ENCODE results near the gene IFT88. TPM values are rescaled to one million over a fixed set of nuclear protein-coding genes. Genes with fewer than 3 reads are reported as not detected.

The IFT88 gene
- total and polyA plus RNA-seq, 9 of the 15 experiments (the other 6 are each of a cell fraction or from before 2014, with no cell fraction given) = 8.3 to 13.5 (median 10.0) TPM

- no peak for TF ChIP-seq REST (IDR thresholded peaks at IDR 0.05; ENCODE audit: borderline replicate concordance)
- no peak for TF ChIP-seq REST (CRISPR knock-in tag; IDR thresholded peaks at IDR 0.05; ENCODE audit: low read depth)
- TF ChIP-seq MCM3 (IDR thresholded peaks at IDR 0.05) = no peak
- TF ChIP-seq RBM14 (IDR thresholded peaks at IDR 0.05; ENCODE audit: borderline replicate concordance, insufficient read depth, low read depth, low read length) = no peak
- no peak for TF ChIP-seq PATZ1 (CRISPR knock-in tag; IDR thresholded peaks at IDR 0.05; ENCODE audit: borderline replicate concordance)
- TF ChIP-seq ZBTB9 (CRISPR knock-in tag; IDR thresholded peaks at IDR 0.05) = no peak
- TF ChIP-seq ZNF212 (CRISPR knock-in tag; IDR thresholded peaks at IDR 0.05) = no peak
- no peak for TF ChIP-seq HINFP (tag; conservative IDR thresholded peaks at IDR 0.05; ENCODE audit: low read depth)
- TF ChIP-seq ZNF512 (tag; IDR thresholded peaks at IDR 0.05) = no peak
- no peak for TF ChIP-seq HMGXB4 (CRISPR knock-in tag; IDR thresholded peaks at IDR 0.05)
These were observed 150.0 kb downstream of the IFT88 start (continued) for GRCh38 chr13:20716951-20717350.

Data from K562 (cell line).